Endothelial cell of umbilical vein (primary cell): Measurements from ENCODE around the gene CCDC170. TPM values are rescaled to one million over a fixed set of nuclear protein-coding genes. Genes with fewer than 3 reads are reported as not detected.

Source experiments
- BruUV-seq: library from RNA; stranded (reverse); fragments of 400-500 nt; replicated peaks from 2 replicates; lab custom pipeline; 2021; lab: Mats Ljungman, UMichigan
- CTCF ChIA-PET: fragments of 300-600, 350-600 bp; sonication (Branson Sonifier 250); formaldehyde crosslinking; loops from one replicate; lab custom pipeline; 2021; ENCODE audit warnings: antibody characterized with exemption, inconsistent platforms; lab: Charles Lee
- POLR2A ChIA-PET: fragments of 300-600, 350-600 bp; sonication (Branson Sonifier 250); formaldehyde crosslinking; loops from one replicate; lab custom pipeline; 2021; ENCODE audit warnings: antibody characterized with exemption, inconsistent platforms; lab: Charles Lee
- DNase-seq: peaks from one replicate; pipeline ENCODE4 v3.0.0-alpha.2; 2011; ENCODE audit warnings: low read depth, low spot score
- FAIRE-seq: peaks from 2 replicates; lab custom pipeline; 2011; peaks lifted over from hg19 to GRCh38; lab: Jason Lieb, UNC
- H2AFZ ChIP-seq: 2 replicates; pipeline ENCODE4 v1.6.0; 2012; ENCODE audit warnings: low read depth, low read length, control low read depth, inconsistent platforms
- H3K27ac ChIP-seq: 2 replicates; pipeline ENCODE4 v1.5.1; 2011; ENCODE audit warnings: low read depth, mild to moderate bottlenecking, control low read depth, low read length, moderate library complexity; ENCODE audit not compliant: insufficient read depth
- H3K27me3 ChIP-seq, 2 experiments: 2 replicates each; pipeline versions ENCODE4 v1.6.0 to v1.6.1; 2011; ENCODE audit warnings: low read length in 2 of 2, mixed read lengths in 1 of 2; ENCODE audit not compliant: control insufficient read depth in 2 of 2, insufficient read depth in 2 of 2
- H3K36me3 ChIP-seq, 2 experiments: 2 replicates in 1 of 2; 3 replicates in 1 of 2; pipeline ENCODE4 v1.5.1; 2011; ENCODE audit warnings: low read length in 2 of 2, mild to moderate bottlenecking in 1 of 2, moderate library complexity in 1 of 2; ENCODE audit not compliant: control insufficient read depth in 2 of 2, insufficient read depth in 2 of 2; ENCODE audit errors: extremely low read depth in 1 of 2
- H3K4me1 ChIP-seq: 3 replicates; pipeline ENCODE4 v1.5.1; 2011; ENCODE audit warnings: mild to moderate bottlenecking, low read length; ENCODE audit not compliant: control insufficient read depth, insufficient read depth; ENCODE audit errors: extremely low read depth
- H3K4me2 ChIP-seq: 2 replicates; pipeline ENCODE4 v1.6.1; 2011; ENCODE audit warnings: low read length, control low read depth, mixed read lengths; ENCODE audit not compliant: insufficient read depth
- H3K4me3 ChIP-seq, 3 experiments: fragments of 200-600 bp in 1 of 3; sonication (generic), shearing (Covaris generic) in 1 of 3; replicated peaks in 1 of 3; 2 replicates each; pipeline ENCODE4 v1.5.1; 2011 to 2016; ENCODE audit warnings: control low read depth in 3 of 3, low read length in 3 of 3, mild to moderate bottlenecking in 2 of 3, inconsistent platforms in 1 of 3, low read depth in 1 of 3, moderate library complexity in 1 of 3; ENCODE audit not compliant: insufficient read depth in 1 of 3
- H3K79me2 ChIP-seq: 2 replicates; pipeline ENCODE4 v1.6.0; 2012; ENCODE audit warnings: low read length, inconsistent platforms; ENCODE audit not compliant: control insufficient read depth, insufficient read depth
- H3K9ac ChIP-seq: replicated peaks from 2 replicates; pipeline ENCODE3; 2011; ENCODE audit warnings: low read length, control low read depth; ENCODE audit not compliant: insufficient read depth; ENCODE audit errors: extremely low read depth
- H3K9me1 ChIP-seq: replicated peaks from 3 replicates; pipeline ENCODE4 v1.6.0; 2011; ENCODE audit warnings: mild to moderate bottlenecking, low read length; ENCODE audit not compliant: control insufficient read depth, insufficient read depth; ENCODE audit errors: extremely low read depth
- H3K9me3 ChIP-seq: replicated peaks from 2 replicates; pipeline ENCODE4 v1.5.1; 2012; ENCODE audit warnings: low read length, inconsistent platforms; ENCODE audit not compliant: control insufficient read depth, insufficient read depth
- H4K20me1 ChIP-seq: replicated peaks from 2 replicates; pipeline ENCODE3; 2011; ENCODE audit warnings: mild to moderate bottlenecking, low read length; ENCODE audit not compliant: control insufficient read depth, insufficient read depth; ENCODE audit errors: extremely low read depth
- CTCF ChIP-seq, 2 donors: IDR thresholded peaks; 1 replicate in 1 of 2; 2 replicates in 1 of 2; pipeline ENCODE4 v1.5.1; 2011; ENCODE audit warnings: low read length in 2 of 2, mild to moderate bottlenecking in 2 of 2, moderate library complexity in 2 of 2, control low read depth in 1 of 2, inconsistent platforms in 1 of 2, low read depth in 1 of 2; ENCODE audit not compliant: insufficient read depth in 1 of 2; ENCODE audit errors: extremely low read depth in 1 of 2
- EZH2 ChIP-seq: IDR thresholded peaks from 2 replicates; pipeline ENCODE4 v1.6.1; 2012; ENCODE audit warnings: borderline replicate concordance, low read depth, mild to moderate bottlenecking, moderate library complexity, low read length, inconsistent platforms; ENCODE audit not compliant: severe bottlenecking
- FOS ChIP-seq: IDR thresholded peaks from 2 replicates; pipeline ENCODE4 v1.6.1; 2011; ENCODE audit warnings: mild to moderate bottlenecking, low read length, moderate library complexity, borderline replicate concordance; ENCODE audit not compliant: insufficient read depth
- GATA2 ChIP-seq: IDR thresholded peaks from 2 replicates; pipeline ENCODE4 v1.7.0; 2011; ENCODE audit warnings: low read depth, mild to moderate bottlenecking, moderate library complexity, mixed read lengths, low read length; ENCODE audit not compliant: insufficient read length, insufficient read depth
- JUN ChIP-seq: IDR thresholded peaks from 2 replicates; pipeline ENCODE4 v1.6.1; 2011; ENCODE audit warnings: borderline replicate concordance, low read depth; ENCODE audit not compliant: insufficient read length, insufficient read depth
- MYC ChIP-seq: IDR thresholded peaks from one replicate; pipeline ENCODE4 v1.6.1; 2011; ENCODE audit warnings: mild to moderate bottlenecking, low read depth, low read length
- POLR2A ChIP-seq: IDR thresholded peaks from 2 replicates; pipeline ENCODE4 v1.6.1; 2012; ENCODE audit warnings: low read depth, mild to moderate bottlenecking, control low read depth, low read length
- POLR2AphosphoS5 ChIP-seq: IDR thresholded peaks from 2 replicates; pipeline ENCODE4 v1.6.1; 2012; ENCODE audit warnings: low read depth, mild to moderate bottlenecking, control low read depth, low read length, moderate library complexity; ENCODE audit not compliant: insufficient read depth
- dilution Hi-C: fragments of 300-500 bp; cut with MboI; formaldehyde crosslinking; loops from one replicate; pipeline ENCODE4 v1.15.0; 2019; ENCODE audit warnings: low sequenced_read_pairs; ENCODE audit not compliant: extremely low pct_ligation_motif_present
- intact Hi-C: fragments of 100-400 bp; cut with micrococcal nuclease; formaldehyde crosslinking; loops from one replicate; pipeline ENCODE4 v1.10.0; 2022
- polyA plus RNA-seq, 4 experiments: library from polyadenylated mRNA; depleted of rRNA in 3 of 4; stranded (reverse) in 3 of 4; unstranded in 1 of 4; fragments of >200 nt; gene quantifications; 2 replicates each; pipeline versions ENCODE4 v1.2.1 to v1.2.3, GENCODE V29; 2011 to 2012; ENCODE audit warnings: missing spikeins in 1 of 4
- total RNA-seq: library from RNA; stranded (reverse); gene quantifications from 2 replicates; pipeline ENCODE4 v1.2.3, GENCODE V29; 2021
- TF ChIP-seq, protein P1 (sequence below): IDR thresholded peaks from 2 replicates; pipeline ENCODE4 v1.6.1; 2011; ENCODE audit not compliant: insufficient read depth, insufficient read length

The CCDC170 gene
- total and polyA plus RNA-seq, 2 donors (not counting 3 experiments of a cell fraction or from before 2014, with no cell fraction given): 0.07 to 0.21 TPM

DNA sequence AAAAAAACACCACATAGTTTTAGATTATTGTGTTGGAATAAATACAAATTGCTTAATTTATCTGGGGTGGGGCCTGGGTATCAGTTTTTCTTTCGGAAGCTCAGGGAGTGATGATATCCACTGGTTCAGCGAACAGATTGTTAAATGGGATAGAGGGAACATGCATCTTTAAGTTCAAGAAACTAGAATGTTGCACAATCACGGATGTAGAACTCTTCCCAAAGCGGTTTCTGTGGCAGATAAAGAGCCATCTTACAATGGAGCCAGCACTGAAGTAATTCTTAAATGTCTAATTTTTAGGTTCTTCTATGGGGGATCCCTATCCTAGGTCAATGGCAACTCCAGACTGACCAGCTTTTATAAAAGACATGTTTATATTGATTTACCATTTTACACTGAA is 32.1 kb upstream of the CCDC170 start:
- H3K27me3 ChIP-seq: no peaks in the 10 kb centered on the region
- H3K9me1 ChIP-seq: no peaks in the 10 kb centered on the region
- H3K27ac ChIP-seq: no peak overlapping the region
- ChIA-PET POLR2A (no interaction called here), CTCF (no interaction called here)
- intact Hi-C loops: no loop called here
- dilution Hi-C loops: no loop called here
- no peak overlapping the region for H3K9ac ChIP-seq
- H3K4me2 ChIP-seq: no peak overlapping the region
- DNase-seq: no peak
- no peaks in the 10 kb centered on the region for H3K9me3 ChIP-seq
- no peak overlapping the region for H2AFZ ChIP-seq
- H3K36me3 ChIP-seq: peaks cover 3 to 8% of the 10 kb centered on the region in 2 experiments
- no peak for TF ChIP-seq POLR2A
- no peak for TF ChIP-seq JUN
- TF ChIP-seq, protein P1, sequence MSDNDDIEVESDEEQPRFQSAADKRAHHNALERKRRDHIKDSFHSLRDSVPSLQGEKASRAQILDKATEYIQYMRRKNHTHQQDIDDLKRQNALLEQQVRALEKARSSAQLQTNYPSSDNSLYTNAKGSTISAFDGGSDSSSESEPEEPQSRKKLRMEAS: no peak
- no peak for TF ChIP-seq POLR2AphosphoS5
- no peak for TF ChIP-seq EZH2
- TF ChIP-seq FOS: no peak
- no peak for TF ChIP-seq MYC
- no peaks in the 10 kb centered on the region for H4K20me1 ChIP-seq
- no peaks in the 10 kb centered on the region for H3K4me1 ChIP-seq
- no peak overlapping the region for H3K4me3 ChIP-seq
- H3K79me2 ChIP-seq: no peaks in the 10 kb centered on the region
- BruUV-seq: no TSS peak
- FAIRE-seq: no peak

GRCh38 chr6:151464702-151465101 is 29.1 kb upstream of the CCDC170 start:
- Histone ChIP-seq H4K20me1 (no peaks in the 10 kb centered on the region), H3K4me2 (no peak overlapping the region), H3K36me3 (peaks cover 3 to 8% of the 10 kb centered on the region in 2 experiments), H3K4me1 (no peaks in the 10 kb centered on the region), H3K27ac (no peak overlapping the region), H3K27me3 (no peaks in the 10 kb centered on the region), H3K9me3 (no peaks in the 10 kb centered on the region), H3K9ac (no peak overlapping the region), H3K79me2 (no peaks in the 10 kb centered on the region), H2AFZ (no peak overlapping the region), H3K4me3 (no peak overlapping the region), H3K9me1 (peaks cover 4% of the 10 kb centered on the region)
- ChIA-PET POLR2A (no interaction called here), CTCF (no interaction called here)
- intact Hi-C loops: no loop called here
- dilution Hi-C loops: no loop called here
- DNase-seq (no peak), FAIRE-seq (no peak)
- BruUV-seq: no TSS peak
- no peak for TF ChIP-seq POLR2A
- TF ChIP-seq MYC: no peak
- TF ChIP-seq, protein P1: no peak
- no peak for TF ChIP-seq JUN
- no peak for TF ChIP-seq EZH2
- no peak for TF ChIP-seq FOS
- no peak for TF ChIP-seq CTCF (IDR thresholded peaks at IDR 0.05; ENCODE audit: extremely low read depth in 1 of 2, insufficient read depth in 1 of 2, low read depth in 1 of 2, low read length in 2 of 2)
- TF ChIP-seq GATA2: no peak
- TF ChIP-seq POLR2AphosphoS5: no peak
